Measurements from ENCODE around the gene CFAP90.

The CFAP90 gene

DNA sequence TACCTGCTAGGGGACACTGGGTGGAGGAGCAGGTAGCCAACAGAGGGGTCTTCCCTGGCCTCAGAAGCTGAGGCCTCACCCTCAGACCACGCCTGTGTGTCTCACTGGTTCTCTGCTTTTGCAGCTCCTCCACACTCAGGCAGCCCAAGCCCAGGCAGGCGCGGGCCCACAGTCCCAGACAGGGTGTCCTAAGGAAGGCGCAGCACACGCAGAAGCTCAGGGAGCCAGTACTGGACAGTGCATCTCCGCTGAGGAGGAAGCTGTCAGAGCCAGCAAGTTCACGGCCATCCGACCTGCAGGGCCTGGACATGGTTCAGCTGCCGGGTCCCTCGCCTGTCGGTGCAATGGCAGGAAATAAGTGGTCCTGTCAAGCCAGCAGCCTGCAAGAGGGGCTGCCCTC lies 25.3 kb downstream of the CFAP90 start:
- DNase-seq (ENCODE audit: low read depth in 2 of 3, low spot score in 1 of 3): no peak

DNA sequence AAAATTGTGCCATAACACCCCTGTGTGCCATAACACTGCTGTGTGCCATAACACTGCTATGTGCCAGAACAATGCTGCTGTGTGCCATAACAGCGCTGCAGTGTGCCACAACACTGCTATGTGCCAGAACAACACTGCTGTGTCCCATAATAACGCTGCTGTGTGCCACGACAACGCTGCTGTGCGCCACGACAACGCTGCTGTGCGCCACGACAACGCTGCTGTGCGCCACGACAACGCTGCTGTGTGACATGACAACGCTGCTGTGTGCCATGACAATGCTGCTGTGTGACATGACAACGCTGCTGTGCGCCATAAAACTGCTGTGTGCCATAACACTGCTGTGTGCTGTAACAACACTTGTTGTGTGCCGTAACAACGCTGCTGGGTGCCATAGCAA lies 25.9 kb downstream of the CFAP90 start:
- no peak for DNase-seq (ENCODE audit: low read depth in 2 of 3, low spot score in 1 of 3)

GRCh38 chr5:7823594-7823993 lies 27.3 kb downstream of the CFAP90 start:
- DNase-seq (ENCODE audit: low read depth in 2 of 3, low spot score in 1 of 3): no peak

GRCh38 chr5:7822449-7822848 lies 28.5 kb downstream of the CFAP90 start:
- DNase-seq (ENCODE audit: low read depth in 2 of 3, low spot score in 1 of 3): no peak

DNA sequence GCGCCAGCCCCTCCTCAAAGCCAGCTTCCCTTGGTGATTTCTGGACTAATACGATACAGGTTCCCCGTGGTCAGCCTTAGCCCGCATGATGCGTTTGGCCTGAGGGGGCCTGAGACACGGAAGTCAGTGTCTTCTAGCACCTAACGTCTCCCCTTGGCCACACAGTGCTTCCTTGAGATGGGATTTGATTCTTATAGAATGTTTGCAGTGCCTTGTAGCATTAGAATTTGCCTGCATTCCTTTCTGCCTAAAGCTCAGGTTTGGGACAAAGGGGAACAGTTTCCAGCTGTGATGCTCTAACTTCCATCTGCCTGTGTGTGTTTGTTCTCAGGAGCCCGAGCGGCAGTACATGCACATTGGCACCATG lies 34.4 kb downstream of the CFAP90 start:
- no peak for DNase-seq (ENCODE audit: low read depth in 2 of 3, low spot score in 1 of 3)

DNA sequence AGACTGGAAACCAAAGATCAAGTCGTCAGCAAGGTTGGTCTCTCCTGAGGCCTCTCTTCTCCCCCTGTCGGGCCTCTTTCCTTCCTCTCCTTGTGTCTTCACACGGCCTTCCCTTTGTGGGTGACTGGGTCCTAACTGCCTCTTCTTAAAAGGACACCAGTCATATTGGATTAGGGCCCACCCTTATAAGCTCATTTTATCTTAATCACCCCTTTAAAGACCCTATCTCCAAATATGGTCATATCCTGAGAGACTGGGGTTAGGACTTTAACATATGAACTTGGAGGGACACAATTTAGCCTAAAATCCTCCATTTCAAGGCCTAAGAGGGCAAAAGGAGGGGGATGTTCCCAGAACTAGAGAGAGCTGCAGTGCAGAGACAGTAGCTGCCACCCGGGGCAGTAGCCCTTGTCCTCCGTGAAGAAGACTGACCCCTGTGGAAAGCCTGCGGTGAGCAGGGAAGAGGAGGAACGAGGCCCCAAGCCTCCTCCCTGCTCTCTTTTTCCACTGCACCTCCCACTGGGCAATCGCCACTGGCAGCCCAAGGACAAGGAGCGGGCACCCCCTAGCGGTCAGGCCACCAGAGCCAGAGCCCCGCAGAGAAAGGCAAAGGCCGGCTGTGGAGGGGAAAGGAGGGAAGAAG lies 34.9 kb downstream of the CFAP90 start:
- peak; percentile 48 to 66 (median 62) for DNase-seq (ENCODE audit: low read depth in 2 of 3, low spot score in 1 of 3)

GRCh38 chr5:7814816-7815215 lies 36.1 kb downstream of the CFAP90 start:
- DNase-seq (ENCODE audit: low read depth in 2 of 3, low spot score in 1 of 3): no peak

DNA sequence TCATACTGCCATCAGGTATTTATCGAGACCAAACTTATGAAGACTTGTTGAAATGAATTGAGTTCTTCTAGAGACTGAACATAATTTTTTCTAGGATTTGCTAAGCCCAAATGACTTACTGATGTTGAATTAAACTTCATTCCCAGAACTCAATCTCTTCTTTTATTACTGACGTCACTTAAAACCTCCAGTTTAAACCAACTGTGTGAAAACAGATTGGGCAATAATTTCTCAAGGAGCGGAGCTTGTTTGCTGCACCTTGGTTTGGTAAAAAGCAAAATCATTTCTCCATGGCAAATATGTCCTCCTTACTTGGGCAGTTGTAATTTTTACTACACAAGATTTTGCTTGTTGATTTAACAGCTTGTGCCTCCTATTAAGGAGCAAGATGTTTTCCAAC lies 37.4 kb downstream of the CFAP90 start:
- DNase-seq (ENCODE audit: low read depth in 2 of 3, low spot score in 1 of 3): no peak

GRCh38 chr5:7813007-7813406 lies 37.9 kb downstream of the CFAP90 start:
- no peak for DNase-seq (ENCODE audit: low read depth in 2 of 3, low spot score in 1 of 3)

DNA sequence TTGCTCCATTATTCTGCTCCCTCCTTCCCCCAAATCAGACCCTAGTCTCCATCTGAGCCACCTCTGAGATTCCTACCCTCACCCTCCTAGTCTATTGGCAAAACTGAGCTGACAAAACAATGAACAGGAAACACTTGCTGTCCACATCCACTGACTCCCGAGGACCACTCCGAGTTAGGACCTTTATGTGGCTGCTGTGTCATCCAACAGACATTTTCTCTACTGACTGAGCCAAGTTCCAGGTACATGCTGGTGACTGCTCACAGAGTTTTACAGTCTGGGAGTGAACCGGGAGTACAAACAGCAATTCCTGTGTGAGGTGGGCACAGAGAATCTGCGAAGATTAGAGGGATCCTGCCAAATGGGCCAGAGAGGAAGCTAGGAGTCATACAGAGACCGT lies 39.2 kb downstream of the CFAP90 start:
- DNase-seq (ENCODE audit: low read depth in 2 of 3, low spot score in 1 of 3): no peak

GRCh38 chr5:7808998-7809397 lies 41.9 kb downstream of the CFAP90 start:
- DNase-seq (ENCODE audit: low read depth in 2 of 3, low spot score in 1 of 3): no peak

GRCh38 chr5:7805379-7805778 lies 45.6 kb downstream of the CFAP90 start:
- no peak for DNase-seq (ENCODE audit: low read depth in 2 of 3, low spot score in 1 of 3)

- DNase-seq (ENCODE audit: low read depth in 2 of 3, low spot score in 1 of 3): no peak
Observed at GRCh38 chr5:7803937-7804336, 47.0 kb downstream of the CFAP90 start.

DNA sequence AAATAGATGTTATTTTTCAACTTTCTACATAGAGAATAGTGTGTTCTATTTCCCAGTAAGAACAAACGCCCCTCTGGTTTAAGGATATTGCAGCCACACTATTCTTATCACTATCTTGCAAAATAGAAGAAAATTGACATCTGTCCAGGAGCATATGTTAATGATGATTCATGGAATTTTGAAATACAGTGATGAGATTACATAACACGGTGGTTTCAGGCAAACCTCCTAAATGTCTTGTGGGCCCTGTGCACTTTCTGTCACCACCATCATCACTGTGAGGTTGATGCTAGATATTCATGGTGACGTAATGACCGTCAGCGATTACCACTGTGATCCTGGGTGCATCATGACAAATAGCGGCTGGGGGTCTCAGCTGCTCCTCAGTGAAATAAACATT lies 48.1 kb downstream of the CFAP90 start:
- DNase-seq (ENCODE audit: low read depth in 2 of 3, low spot score in 1 of 3): no peak

- no peak for DNase-seq (ENCODE audit: low read depth in 2 of 3, low spot score in 1 of 3)
Observed at GRCh38 chr5:7801891-7802614, 48.9 kb downstream of the CFAP90 start.

- DNase-seq (ENCODE audit: low read depth in 2 of 3, low spot score in 1 of 3): no peak
Observed at GRCh38 chr5:7795306-7795705, 55.6 kb downstream of the CFAP90 start.

DNA sequence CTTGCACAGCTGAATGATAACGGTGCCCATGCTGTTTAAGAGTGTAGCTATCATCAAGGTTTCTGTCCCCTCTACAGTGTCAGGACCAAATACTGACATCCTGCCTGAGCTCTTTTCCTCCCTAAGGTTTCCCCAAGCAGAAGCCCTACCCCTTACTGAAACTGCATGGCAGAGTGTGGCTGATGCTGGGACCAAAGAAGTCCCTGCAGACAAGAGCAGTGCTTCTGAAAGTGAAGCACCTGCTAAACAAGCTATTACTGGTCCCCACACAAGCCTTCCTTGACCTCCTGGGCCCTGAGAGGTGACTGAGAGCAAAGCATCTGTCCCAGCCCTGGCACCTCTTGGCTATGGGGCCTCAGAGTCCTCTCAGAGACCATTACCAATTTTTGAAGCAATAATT lies 56.1 kb downstream of the CFAP90 start:
- no peak for DNase-seq (ENCODE audit: low read depth in 2 of 3, low spot score in 1 of 3)

DNA sequence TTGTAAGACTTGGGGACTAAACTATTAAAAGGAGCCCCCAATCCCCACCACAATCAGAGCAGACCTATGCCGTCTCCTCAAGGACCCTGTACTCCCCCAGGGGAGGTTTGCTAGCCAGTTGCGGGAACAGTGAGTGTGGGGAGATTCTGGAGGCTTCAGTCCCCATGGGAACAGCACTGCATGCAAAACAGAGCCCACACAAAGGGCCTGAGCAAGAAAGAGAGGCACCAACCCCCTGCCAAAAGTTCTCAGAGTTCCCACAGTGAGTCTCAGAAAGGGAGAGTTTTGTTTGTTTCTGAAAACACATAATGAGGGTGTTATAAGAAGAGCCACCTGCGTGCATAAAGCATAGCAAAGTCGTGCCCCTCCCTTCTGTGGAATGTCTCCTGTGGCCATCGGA lies 56.6 kb downstream of the CFAP90 start:
- DNase-seq (ENCODE audit: low read depth in 2 of 3, low spot score in 1 of 3): no peak

DNA sequence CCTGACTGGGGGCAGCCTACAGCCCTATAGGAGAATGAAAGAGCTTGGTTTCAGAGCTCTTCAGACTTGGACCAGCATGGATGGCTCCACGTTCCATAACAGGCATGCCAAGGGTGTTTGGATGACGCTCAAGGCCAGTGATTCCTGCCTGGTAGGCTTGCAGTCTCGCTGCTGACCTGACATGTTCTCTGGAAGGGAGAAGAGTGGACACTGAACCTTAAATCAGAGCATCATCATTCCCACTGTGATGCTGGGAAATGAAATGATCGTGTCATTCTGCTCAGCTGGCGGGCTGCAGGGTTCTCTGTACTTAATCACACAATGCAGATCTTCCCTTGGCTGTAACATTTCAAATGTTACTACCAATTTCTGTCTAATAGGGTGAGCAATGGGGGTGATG lies 57.0 kb downstream of the CFAP90 start:
- no peak for DNase-seq (ENCODE audit: low read depth in 2 of 3, low spot score in 1 of 3)

- DNase-seq (ENCODE audit: low read depth in 2 of 3, low spot score in 1 of 3): no peak
Observed at GRCh38 chr5:7789567-7789966, 61.4 kb downstream of the CFAP90 start.

DNA sequence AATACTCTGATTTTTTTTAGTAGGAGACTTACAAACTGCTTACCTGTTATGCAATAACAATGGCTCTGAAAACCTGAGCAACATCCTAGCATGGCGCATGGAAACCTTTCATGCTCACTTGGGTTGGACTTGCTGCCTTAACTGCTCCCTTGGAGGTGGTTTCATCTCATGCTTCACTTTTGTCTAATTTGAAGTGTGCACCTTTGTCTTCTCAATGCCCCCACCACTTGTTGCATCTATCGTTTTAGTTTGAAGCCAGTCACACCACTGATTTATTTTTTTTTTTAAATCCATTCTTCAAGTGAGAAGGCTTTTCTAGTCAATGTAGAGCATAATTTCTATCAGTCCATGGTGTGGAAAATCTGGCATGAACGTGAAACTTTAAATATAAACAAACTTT lies 63.2 kb downstream of the CFAP90 start:
- DNase-seq (ENCODE audit: low read depth in 2 of 3, low spot score in 1 of 3): no peak

DNA sequence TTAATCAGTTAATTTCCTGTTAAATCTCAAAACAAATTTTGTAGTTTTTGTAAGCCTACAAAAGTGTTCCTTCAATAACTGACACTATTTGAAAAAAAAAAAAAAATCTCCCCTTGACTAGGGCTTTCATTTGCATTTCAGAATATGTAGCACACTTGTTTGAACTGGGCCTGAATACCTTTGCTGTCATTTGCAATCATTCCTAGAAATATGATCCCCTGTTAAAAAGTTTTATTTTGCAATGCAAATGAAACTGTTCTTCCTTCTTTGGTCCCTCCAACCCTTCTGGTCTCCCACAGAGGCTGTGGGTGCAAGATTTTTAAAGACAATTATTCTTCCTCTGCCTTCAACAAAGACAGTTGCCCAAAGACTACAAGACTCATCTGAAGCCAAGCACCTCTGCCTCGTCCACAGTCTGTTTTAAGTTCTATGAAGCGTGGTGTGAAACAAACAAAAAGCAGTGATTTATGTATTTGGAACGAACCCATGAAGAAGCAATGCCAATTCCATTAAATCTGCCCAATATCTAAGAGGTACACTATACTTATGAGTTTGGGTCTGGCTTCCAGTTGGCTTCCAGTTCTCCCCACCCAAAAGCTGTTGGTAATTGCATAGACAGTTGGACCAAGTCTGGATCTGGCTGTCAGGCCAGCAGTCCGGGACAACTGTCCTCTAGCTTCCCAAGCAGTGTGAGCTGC lies 66.1 kb downstream of the CFAP90 start:
- no peak for DNase-seq (ENCODE audit: low read depth in 2 of 3, low spot score in 1 of 3)

DNA sequence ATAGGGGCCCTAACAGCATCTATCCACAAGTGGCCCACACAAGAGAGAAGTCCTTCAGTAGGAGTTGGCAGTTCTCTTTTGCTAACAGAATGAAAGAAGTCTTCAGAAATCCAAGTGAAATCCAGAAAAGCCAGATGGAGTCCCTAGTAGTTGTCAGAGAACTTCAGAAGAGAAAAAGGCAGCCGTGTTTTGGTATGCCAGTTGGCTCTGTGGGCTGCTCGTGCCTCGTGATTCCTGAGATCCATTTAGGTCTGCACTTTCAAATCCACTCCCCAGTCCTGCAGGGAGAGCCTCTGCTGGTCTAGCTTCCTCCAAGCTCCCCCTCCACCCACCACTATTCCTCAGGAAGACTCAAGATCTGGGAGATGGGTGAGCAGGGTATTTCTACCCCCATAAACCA lies 69.0 kb downstream of the CFAP90 start:
- DNase-seq (ENCODE audit: low read depth in 2 of 3, low spot score in 1 of 3): no peak
